HCT116 (cell line): ENCODE results near the gene F2RL1. TPM values are rescaled to one million over a fixed set of nuclear protein-coding genes. Genes with fewer than 3 reads are reported as not detected.

ENCODE experiments used
- ATAC-seq: fragments of 200-7000 bp; cut with Tn5 transposase; 2 replicates; pipeline ENCODE4 v1.9.1; 2020; ENCODE audit warnings: mild to moderate bottlenecking, moderate library complexity
- BruUV-seq: library from RNA; stranded (reverse); fragments of 400-500 nt; replicated peaks from 2 replicates; lab custom pipeline; 2021; lab: Mats Ljungman, UMichigan
- CTCF ChIA-PET: fragments of 300-600 bp; sonication (Branson Sonifier 250); formaldehyde crosslinking; loops from one replicate; lab custom pipeline; 2021; ENCODE audit warnings: antibody characterized with exemption; lab: Charles Lee
- POLR2A ChIA-PET: fragments of 300-600, 350-600 bp; sonication (Branson Sonifier 250); formaldehyde crosslinking; loops from one replicate; lab custom pipeline; 2021; ENCODE audit warnings: antibody characterized with exemption; lab: Charles Lee
- RAD21 ChIA-PET, 2 experiments: fragments of 300-600 bp; sonication (Branson Sonifier 250); formaldehyde crosslinking; loops; one replicate each; lab custom pipeline; 2023; ENCODE audit warnings: low total read pairs in 2 of 2; ENCODE audit not compliant: uncharacterized antibody in 2 of 2, unreplicated experiment in 2 of 2, low non-redundant PET in 1 of 2; lab: Charles Lee
- DNase-seq: peaks from one replicate; pipeline ENCODE4 v3.0.0-alpha.2; 2010; ENCODE audit warnings: low read depth, low spot score
- H2AFZ ChIP-seq: fragments of 200-600 bp; shearing (Covaris generic), sonication (generic); 2 replicates; pipeline ENCODE4 v1.6.1; 2017; ENCODE audit warnings: low read depth, mixed run types, mixed read lengths, antibody characterized with exemption, low read length; ENCODE audit not compliant: poor library complexity, severe bottlenecking
- H3K27ac ChIP-seq: 2 replicates; pipeline ENCODE4 v1.5.1; 2012; ENCODE audit warnings: low read depth, low read length
- H3K27me3 ChIP-seq: fragments of 200-600 bp; sonication (generic); 2 replicates; pipeline ENCODE4 v1.6.1; 2016; ENCODE audit warnings: mixed run types, low read length, mixed read lengths; ENCODE audit not compliant: insufficient read depth
- H3K36me3 ChIP-seq, 2 experiments: fragments of 200-500 bp in 1 of 2; fragments of 200-600 bp in 1 of 2; sonication (Bioruptor generic) in 1 of 2; sonication (generic) in 1 of 2; 2 replicates each; pipeline versions ENCODE4 v1.5.1 to v1.6.1; 2014 to 2016; ENCODE audit warnings: low read length in 2 of 2, inconsistent platforms in 1 of 2, mixed read lengths in 1 of 2, mixed run types in 1 of 2; ENCODE audit not compliant: insufficient read depth in 2 of 2, control insufficient read depth in 1 of 2
- H3K4me1 ChIP-seq, 2 experiments: fragments of 200-600 bp in 1 of 2; sonication (generic) in 1 of 2; 2 replicates each; pipeline versions ENCODE4 v1.5.1 to v1.6.1; 2012 to 2017; ENCODE audit warnings: low read length in 2 of 2, inconsistent platforms in 1 of 2, mild to moderate bottlenecking in 1 of 2, mixed read lengths in 1 of 2, mixed run types in 1 of 2, moderate library complexity in 1 of 2; ENCODE audit not compliant: insufficient read depth in 2 of 2, control insufficient read depth in 1 of 2
- H3K4me2 ChIP-seq: fragments of 200-600 bp; sonication (generic); 2 replicates; pipeline ENCODE4 v1.6.1; 2017; ENCODE audit warnings: mixed run types, low read length, mixed read lengths
- H3K4me3 ChIP-seq, 2 experiments: fragments of 200-600 bp in 1 of 2; sonication (generic) in 1 of 2; replicated peaks in 1 of 2; 2 replicates each; pipeline ENCODE4 v1.5.1; 2011 to 2016; ENCODE audit warnings: low read length in 2 of 2, control low read depth in 1 of 2, low read depth in 1 of 2, mild to moderate bottlenecking in 1 of 2, mixed read lengths in 1 of 2, mixed run types in 1 of 2
- H3K79me2 ChIP-seq: fragments of 200-600 bp; sonication (generic); 2 replicates; pipeline ENCODE4 v1.6.1; 2017; ENCODE audit warnings: mild to moderate bottlenecking, mixed run types, low read length, moderate library complexity, mixed read lengths; ENCODE audit not compliant: insufficient read depth
- H3K9ac ChIP-seq: fragments of 200-600 bp; sonication (generic); 2 replicates; pipeline ENCODE4 v1.6.1; 2016; ENCODE audit warnings: low read length, mixed read lengths
- H3K9me2 ChIP-seq: fragments of 200-600 bp; sonication (generic), shearing (Covaris generic); 2 replicates; pipeline ENCODE4 v1.6.1; 2017; ENCODE audit warnings: mixed run types, mild to moderate bottlenecking, moderate library complexity; ENCODE audit not compliant: insufficient read depth
- H3K9me3 ChIP-seq, 2 experiments: fragments of 200-500 bp in 1 of 2; fragments of 200-600 bp in 1 of 2; sonication (Bioruptor generic) in 1 of 2; sonication (generic) in 1 of 2; 2 replicates each; pipeline ENCODE4 v1.6.1; 2014 to 2017; ENCODE audit warnings: low read length in 2 of 2, mixed read lengths in 2 of 2, inconsistent platforms in 1 of 2, low read depth in 1 of 2, mild to moderate bottlenecking in 1 of 2, mixed run types in 1 of 2, moderate library complexity in 1 of 2; ENCODE audit not compliant: control insufficient read depth in 1 of 2, insufficient read depth in 1 of 2
- H4K20me1 ChIP-seq: fragments of 200-600 bp; sonication (generic), shearing (Covaris generic); 2 replicates; pipeline ENCODE4 v1.6.1; 2017; ENCODE audit warnings: mixed run types, mild to moderate bottlenecking, moderate library complexity; ENCODE audit not compliant: insufficient read depth
- ATF3 ChIP-seq: IDR thresholded peaks from 2 replicates; pipeline ENCODE4 v1.6.1; 2012
- EZH2 ChIP-seq: fragments of 200-600 bp; sonication (generic); IDR thresholded peaks from 2 replicates; pipeline ENCODE4 v1.6.1; 2017; ENCODE audit warnings: antibody characterized with exemption, mixed run types
- FOSL1 ChIP-seq: IDR thresholded peaks from 2 replicates; pipeline ENCODE4 v1.6.1; 2012; ENCODE audit warnings: low read depth
- JUND ChIP-seq: IDR thresholded peaks from 2 replicates; pipeline ENCODE4 v1.6.1; 2012
- MAX ChIP-seq: IDR thresholded peaks from 2 replicates; pipeline ENCODE4 v1.6.1; 2012
- POLR2AphosphoS5 ChIP-seq: IDR thresholded peaks from 2 replicates; pipeline ENCODE4 v1.6.1; 2011; ENCODE audit warnings: mild to moderate bottlenecking, low read depth, low read length, moderate library complexity
- SIN3A ChIP-seq: IDR thresholded peaks from 2 replicates; pipeline ENCODE4 v1.6.1; 2012; ENCODE audit warnings: low read depth
- SP1 ChIP-seq: IDR thresholded peaks from 2 replicates; pipeline ENCODE4 v1.6.1; 2012; ENCODE audit warnings: low read depth
- ZFX ChIP-seq: fragments of 450-650 bp; IDR thresholded peaks from 2 replicates; pipeline ENCODE4 v1.6.1; 2017
- intact Hi-C: fragments of 100-400 bp; cut with micrococcal nuclease; formaldehyde crosslinking; loops from 2 replicates; pipeline ENCODE4 v1.10.0; 2022
- total RNA-seq: library from RNA; stranded (reverse); gene quantifications from one replicate; pipeline ENCODE4 v1.2.1, GENCODE V29; 2021; ENCODE audit not compliant: unreplicated experiment

The F2RL1 gene
- total RNA-seq, 1 experiment from 2014 or later: 119 TPM

GRCh38 chr5:76801159-76801802 lies 17.5 kb upstream of the F2RL1 start (continued):
- no peak for TF ChIP-seq ATF3
- TF ChIP-seq, all 23 proteins: peak for 3

- H3K9me2 ChIP-seq: no peaks in the 10 kb centered on the region
- no peaks in the 10 kb centered on the region for H3K36me3 ChIP-seq
- TF ChIP-seq SIN3A: no peak
- TF ChIP-seq SP1: peak; percentile 27; the same call in 1 of the 2 replicates
- intact Hi-C loops: no loop called here
- no peak overlapping the region for H3K4me3 ChIP-seq
- no peaks in the 10 kb centered on the region for H3K27me3 ChIP-seq
- RAD21 ChIA-PET: no interaction called here
- ATAC-seq: peak; percentile 21; the same call in 1 of the 2 replicates
- no peaks in the 10 kb centered on the region for H4K20me1 ChIP-seq
- peak overlapping the region; percentile 3 for H3K9ac ChIP-seq
- H3K27ac ChIP-seq: no peak overlapping the region
- H3K9me3 ChIP-seq: no peaks in the 10 kb centered on the region
- H3K4me1 ChIP-seq: peaks cover 40 to 76% of the 10 kb centered on the region in 2 experiments
- no TSS peak for BruUV-seq
- CTCF ChIA-PET: interaction anchor here (1.3 kb wide), 1 partner anchor 11 kb away, joined by 3 read pairs; no protein-coding TSS in a partner anchor
- POLR2A ChIA-PET: interaction anchor here (1.1 kb wide), 1 partner anchor 63 kb away, joined by 3 read pairs; no protein-coding TSS in a partner anchor
- H2AFZ ChIP-seq: peak overlapping the region; percentile 60
- DNase-seq: no peak
- H3K4me2 ChIP-seq: peak overlapping the region; percentile 49
- no peaks in the 10 kb centered on the region for H3K79me2 ChIP-seq
These were observed 17.0 kb upstream of the F2RL1 start for GRCh38 chr5:76801803-76802195.

GRCh38 chr5:76804266-76804665 lies 14.6 kb upstream of the F2RL1 start:
- peak overlapping the region in 1 of 2 experiments; percentile 28; a peak in 2 of 4 replicates for H3K4me3 ChIP-seq
- H3K4me1 ChIP-seq: peaks cover 59 to 95% of the 10 kb centered on the region in 2 experiments
- ChIA-PET RAD21 (no interaction called here), POLR2A (interaction anchor here (1.3 to 5.0 kb wide), 2 partner anchors 8 to 13 kb away, joined by 3 to 68 read pairs; partner anchors contain the start of gene F2RL1), CTCF (interaction anchor here (0.6 kb wide), 1 partner anchor 14 kb away, joined by 3 read pairs; no protein-coding TSS in a partner anchor)
- H3K4me2 ChIP-seq: peak overlapping the region; percentile 67
- no peaks in the 10 kb centered on the region for H3K9me2 ChIP-seq
- H3K36me3 ChIP-seq: no peaks in the 10 kb centered on the region
- H3K79me2 ChIP-seq: no peaks in the 10 kb centered on the region
- intact Hi-C loops: no loop called here
- H3K27me3 ChIP-seq: no peaks in the 10 kb centered on the region
- H2AFZ ChIP-seq: peak overlapping the region; percentile 67
- no TSS peak for BruUV-seq
- peak; percentile 57 for DNase-seq
- no peaks in the 10 kb centered on the region for H4K20me1 ChIP-seq
- ATAC-seq: no peak; the same call in 1 of the 2 replicates
- TF ChIP-seq ZFX (no peak), SP1 (peak; percentile 73), EZH2 (no peak), FOSL1 (peak; percentile 23; the same call in 1 of the 2 replicates), MAX (peak; percentile 27; the same call in 1 of the 2 replicates), JUND (peak; percentile 22; the same call in 1 of the 2 replicates), POLR2AphosphoS5 (peak; percentile 43; the same call in 1 of the 2 replicates)
- no peaks in the 10 kb centered on the region for H3K9me3 ChIP-seq
- no peak overlapping the region for H3K27ac ChIP-seq
- H3K9ac ChIP-seq: peak overlapping the region; percentile 45
